ENCODE measurements around the gene CPHXL2.

- TF ChIP-seq CTCF (IDR thresholded peaks at IDR 0.05) (no peak), POLR2A (IDR thresholded peaks at IDR 0.05) (no peak)
These were observed 24.6 kb upstream of the CPHXL2 start, which contains the start of gene DUXB for GRCh38 chr16:75701361-75701760.
